Activated CD8-positive, alpha-beta memory T cell treated with anti-CD3 and anti-CD28 coated beads, Interleukin-2, amount 50 U/mL, for 24 hours (primary cell): ENCODE data around the gene C17orf67.
A peak's percentile ranks its signal among the peaks of the same experiment; 100 is the strongest.

Experiments
- DNase-seq: peaks from one replicate; pipeline ENCODE4 v3.0.0-alpha.2; 2020; ENCODE audit errors: extremely low read depth

C17orf67 gene

DNA sequence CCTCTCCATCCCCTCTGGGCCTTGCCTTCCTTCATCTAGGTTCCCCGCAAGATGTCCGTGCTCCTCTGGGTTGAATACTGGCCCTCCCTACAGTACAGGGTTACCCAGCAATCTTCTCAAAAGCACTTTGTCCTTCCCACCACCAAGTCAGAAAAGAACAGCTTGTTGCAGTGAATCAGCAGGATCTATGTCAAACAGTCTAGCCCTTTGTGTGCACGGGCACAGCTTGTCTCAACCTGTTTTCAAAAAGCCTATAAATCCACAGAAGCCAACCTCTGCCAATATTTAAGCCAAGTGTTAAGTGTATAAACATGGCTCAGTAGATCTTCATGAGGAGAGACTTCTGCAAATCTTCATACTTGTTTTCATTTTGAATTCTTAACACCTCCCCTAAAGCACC lies 25.2 kb downstream of the C17orf67 start:
- no peak for DNase-seq

DNA sequence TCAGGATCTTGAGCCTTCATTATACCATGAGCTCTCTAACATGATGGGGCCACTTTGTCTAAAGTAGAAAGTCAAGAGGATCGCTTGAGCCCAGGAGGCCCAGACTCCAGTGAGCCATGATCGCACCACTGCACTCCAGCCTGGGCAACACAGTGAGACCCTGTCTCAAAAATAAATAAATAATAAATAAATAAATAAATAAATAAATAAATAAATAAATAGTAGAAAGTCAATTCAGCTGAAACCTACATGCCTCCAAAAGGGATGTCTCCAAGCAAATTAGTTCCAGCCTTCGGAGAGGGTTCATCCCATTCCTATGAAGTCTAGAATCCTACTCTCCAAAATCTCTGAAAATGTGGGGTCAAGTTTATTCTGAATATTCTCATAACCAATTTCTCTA lies 26.0 kb downstream of the C17orf67 start:
- DNase-seq = no peak

DNA sequence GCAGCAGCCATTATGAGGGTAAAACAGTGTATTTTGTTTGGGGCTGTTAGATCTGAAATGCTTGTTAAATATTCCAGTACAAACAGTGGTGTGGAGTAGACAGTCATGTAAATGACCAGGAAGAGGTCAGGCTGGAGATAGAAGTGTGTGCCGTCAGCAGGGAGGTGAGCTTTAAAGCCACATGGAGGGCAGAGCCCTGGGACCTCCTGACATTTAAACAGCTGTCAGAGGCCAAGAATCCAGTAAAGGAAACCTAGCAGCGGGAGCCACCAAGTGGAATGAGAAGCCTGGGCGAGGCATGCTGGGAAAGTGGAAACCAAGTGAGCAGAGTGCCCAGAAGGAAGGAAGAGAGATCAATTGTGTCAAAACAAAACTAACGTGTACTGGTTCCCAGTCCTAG lies 26.8 kb downstream of the C17orf67 start:
- DNase-seq = no peak

DNA sequence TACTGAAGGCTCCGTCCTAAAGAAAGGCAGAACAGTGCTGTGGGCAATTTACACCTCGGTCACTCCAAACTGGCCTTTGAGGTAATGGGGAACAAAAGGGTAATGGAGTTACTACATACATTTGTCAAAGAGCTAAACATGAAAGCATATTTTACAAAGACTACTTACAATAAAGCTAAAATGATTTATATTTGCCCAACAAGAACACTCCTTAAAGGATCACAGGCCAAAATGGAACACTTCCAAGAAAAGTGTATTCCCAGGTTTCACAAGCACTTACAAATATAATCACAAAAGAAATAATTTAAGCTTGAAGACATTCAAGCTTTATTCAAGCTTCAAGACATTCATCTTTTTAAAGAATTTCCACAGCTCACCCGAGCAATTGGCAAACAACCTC lies 29.3 kb downstream of the C17orf67 start:
- DNase-seq = no peak

DNA sequence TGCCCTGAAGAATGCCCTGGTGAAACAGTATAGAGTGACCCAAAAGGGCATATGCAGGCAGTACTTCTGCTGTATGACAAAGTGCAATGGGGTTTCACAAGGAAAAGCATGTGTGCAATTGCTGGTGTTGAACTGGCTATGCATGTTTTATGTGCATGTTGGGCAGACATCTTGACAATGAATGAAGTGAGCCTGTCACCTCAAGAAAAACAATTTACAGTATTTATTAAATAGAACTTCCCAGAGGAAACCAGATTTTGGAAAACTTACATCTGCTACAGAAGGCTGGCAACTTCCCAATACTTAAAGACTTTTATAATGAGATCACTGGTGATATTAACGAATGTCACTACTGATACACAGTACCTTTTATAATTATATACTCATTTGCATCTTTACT lies 30.6 kb downstream of the C17orf67 start:
- no peak for DNase-seq

DNA sequence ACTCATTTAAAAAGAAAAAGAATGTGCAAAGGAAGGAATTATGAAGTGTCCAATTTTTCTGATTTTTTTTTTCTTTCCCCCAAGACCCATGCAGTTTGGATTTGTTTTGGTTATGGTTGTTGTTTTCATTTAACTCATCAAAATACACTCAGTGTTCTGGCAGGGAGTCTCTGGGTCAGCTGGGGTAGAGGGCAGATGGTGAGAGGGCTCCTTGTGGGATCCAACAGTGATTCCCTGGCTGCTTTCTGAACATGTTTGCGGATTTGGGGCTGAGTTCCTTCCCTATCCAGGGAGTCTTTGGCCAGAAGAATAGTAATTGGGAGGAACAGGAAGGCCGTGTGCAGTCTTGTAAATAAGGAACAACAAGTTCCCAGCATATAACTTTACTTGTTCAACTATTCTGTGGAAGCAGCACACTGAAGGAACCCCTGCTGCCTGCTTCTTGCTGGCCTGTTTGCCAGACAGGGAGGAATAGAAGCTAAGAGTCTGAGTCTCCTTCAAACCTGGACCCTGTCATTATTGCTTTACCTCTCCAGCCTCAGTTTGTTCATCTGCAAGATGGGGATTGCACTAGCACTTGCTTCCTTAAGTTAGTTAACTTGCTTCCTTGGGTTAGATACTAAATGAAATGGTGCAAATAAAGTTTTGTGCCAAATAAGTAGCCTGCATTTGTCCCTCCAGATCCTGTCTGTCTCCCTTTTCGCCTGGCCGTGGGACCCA lies 32.1 kb downstream of the C17orf67 start:
- DNase-seq = no peak

DNA sequence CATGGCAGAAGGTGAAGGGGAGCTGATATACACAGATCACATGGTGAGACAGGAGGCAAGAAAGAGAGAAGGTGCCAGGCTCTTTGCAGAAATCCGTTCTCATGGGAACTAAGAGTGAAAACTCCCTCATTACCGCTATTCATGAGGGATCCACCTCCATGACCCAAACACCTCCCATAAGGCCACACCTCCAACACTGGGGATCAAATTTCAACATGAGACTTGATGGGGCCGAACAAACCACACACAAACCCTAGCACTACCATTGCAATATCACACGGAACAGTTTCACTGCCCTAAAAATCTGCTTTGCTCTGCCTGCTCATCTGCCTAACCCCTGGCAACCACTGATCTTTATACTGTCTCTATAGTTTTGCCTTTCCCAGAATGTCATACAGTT lies 34.8 kb downstream of the C17orf67 start:
- no peak for DNase-seq

DNA sequence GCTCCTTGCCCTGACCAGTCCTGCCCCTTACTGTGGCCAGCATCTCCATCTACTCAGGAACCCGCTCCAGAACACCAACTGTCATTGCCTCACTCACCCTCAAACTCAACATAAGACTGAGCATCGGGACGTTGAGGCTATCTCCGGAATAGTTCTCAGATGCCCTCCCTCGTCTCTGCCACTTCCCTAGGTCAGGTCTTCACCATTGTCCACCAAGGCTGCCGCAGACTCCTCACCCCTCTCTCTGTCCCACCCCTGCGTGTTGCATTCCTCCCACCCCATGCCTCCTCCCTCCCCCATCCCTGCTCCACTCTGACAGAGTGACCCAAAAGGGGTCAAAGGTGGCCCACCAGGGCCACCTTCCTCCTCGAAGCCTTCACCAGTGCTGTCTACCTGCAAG lies 37.2 kb downstream of the C17orf67 start:
- no peak for DNase-seq

DNA sequence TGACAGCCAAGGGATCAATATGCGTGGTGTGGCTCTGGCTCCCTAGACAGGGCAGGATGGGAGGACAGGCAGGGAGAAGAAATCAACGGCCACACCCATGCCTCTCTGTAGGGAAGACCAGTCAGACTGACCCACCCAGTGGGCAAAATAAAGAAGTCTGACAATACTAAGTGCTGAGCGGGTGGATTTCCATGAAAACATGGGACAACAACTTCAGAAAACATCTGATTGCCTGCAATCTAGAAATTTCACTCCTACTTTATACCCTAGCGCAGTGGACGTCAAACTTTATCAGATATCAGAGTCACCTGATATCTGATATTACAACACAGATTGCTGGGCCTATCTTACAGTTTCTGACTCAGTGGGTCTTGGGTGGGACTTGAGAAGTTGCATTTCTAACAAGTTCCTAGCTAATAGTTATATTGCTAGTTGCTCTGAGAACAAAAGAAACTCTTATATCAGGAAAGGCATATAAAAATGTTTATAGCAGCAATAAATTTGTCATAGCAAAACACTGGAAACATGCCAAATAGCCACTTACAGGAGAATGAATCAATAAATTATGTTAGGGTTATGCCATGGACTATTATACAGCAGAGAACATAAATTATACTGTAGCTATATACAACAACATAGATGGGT lies 38.4 kb downstream of the C17orf67 start:
- no peak for DNase-seq

DNA sequence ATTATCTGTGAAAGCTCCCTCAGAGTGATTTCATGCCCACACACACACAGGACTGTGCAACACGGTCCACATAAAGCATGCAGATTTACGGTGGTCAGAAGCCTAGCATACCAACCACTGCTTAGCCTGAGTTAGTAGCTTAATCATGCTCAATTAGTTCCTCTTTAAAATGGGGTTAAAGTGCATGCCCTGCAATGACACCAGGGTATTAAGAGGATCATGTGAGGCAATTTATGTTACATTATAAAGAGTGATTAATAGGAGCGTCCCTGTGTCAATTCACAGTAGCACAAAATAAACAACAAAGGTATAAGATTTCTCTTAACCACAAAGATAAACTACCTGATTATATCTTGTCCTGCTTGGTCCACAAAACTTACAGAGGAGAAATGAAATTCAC lies 39.8 kb downstream of the C17orf67 start:
- DNase-seq = no peak

DNA sequence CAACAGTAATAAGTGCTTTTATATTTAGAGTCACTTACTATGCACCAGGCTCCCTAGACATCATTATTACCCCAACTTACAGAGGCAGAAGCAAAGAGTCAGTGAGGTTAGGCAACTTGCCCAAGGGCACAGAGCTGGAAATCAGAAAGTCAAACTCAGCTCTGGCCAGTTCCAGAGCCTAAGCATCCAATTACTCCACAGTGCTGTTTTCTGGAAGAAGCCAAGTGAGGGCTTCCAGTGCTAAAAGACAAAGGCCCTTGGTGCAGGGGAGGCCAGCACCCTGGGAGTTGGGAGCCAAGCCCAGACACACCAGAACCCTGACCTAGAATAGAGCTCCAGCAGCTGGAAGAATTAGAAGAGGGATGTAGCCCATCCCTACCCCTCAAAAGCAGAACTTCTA lies 40.2 kb downstream of the C17orf67 start:
- no peak for DNase-seq

DNA sequence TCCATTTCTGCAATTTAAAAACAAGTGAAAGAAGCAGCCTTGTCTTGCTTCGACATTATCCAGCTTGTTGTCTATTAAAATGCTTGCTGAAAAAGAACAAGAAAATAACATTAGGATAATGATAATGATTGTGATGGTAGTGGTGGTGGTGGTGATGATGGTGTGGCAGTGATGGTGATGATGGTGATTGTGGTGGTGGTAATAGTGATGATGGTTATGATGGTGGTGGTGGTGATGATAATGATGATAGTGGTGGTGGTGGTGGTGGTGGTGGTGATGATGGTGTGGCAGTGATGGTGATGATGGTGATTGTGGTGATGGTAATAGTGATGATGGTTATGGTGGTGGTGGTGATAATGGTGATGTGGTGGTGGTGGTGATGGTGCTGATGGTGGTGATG lies 41.5 kb downstream of the C17orf67 start:
- no peak for DNase-seq

DNA sequence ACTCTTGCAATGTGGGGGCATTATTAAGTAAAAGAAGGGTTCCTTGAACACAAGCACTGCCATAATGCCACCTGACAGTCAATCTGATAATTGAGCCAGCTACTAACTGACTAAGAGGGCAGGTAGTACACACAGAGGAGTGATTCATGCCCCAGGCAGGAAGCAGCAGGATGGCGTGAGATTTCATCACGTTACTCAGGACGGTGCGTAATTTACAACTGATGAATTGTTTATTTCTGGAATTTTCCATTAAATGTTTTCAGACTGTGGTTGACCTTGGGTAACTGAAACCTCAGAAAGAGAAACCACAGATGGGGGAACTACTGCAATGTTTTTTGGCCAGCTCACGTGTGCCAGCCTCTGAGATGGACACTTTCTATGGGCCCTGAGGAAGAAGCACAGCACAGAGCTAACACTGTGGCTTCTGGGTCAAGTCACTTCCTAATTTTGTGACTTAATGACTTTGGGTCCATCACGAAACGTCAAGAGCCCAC lies 46.7 kb downstream of the C17orf67 start:
- peak; percentile 40 for DNase-seq

DNA sequence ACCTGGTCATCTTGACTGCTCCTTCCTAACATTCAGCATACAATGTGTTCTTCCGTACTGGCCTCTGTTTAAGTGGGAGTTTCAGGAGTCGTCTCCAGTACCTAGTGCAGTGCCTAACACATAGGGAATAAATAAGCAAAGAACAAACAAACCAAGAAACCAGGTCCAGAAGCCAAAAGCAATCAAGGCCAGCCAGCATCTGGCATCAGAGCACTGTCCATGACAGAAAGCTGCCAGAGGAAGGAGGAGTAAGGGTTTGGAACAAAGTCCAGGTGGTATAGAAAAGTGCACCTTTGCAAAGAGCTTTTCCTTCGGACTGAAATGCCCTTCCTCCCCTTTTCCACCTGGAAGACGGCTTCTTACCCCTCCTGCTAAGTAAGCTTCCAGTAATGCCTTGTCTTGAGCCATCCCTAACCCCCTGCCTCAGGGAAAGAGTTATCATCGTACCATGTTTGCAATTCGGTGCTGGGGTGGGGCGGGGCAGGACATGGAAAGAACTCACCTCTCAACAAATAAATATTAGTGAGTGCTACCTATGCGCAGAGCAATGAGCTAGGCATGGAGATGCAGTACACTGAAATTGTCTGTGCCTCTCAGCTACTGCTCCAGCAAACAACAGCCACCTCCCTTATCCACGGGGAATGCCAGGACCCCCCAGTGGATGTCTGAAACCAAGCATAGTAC lies 47.6 kb downstream of the C17orf67 start:
- no peak for DNase-seq

DNA sequence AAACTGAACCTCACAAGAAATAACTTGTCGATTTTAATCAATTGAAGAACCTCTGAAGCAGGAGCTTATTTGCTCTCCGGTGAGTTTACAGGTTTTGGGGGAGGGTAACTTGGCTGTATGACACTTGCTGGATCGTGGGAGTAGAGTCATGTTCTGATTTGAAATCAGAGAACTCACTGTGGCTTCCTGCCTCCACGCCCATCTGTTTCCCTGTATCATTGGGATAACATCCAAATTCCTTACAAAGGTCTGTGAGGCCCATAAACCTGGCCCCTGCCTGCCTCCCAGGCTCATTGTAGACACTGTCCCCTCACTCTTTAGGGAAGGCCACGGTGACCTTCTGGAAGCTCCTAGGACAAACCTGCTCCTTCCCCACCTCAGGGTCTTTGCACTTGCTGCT lies 48.3 kb downstream of the C17orf67 start:
- no peak for DNase-seq

DNA sequence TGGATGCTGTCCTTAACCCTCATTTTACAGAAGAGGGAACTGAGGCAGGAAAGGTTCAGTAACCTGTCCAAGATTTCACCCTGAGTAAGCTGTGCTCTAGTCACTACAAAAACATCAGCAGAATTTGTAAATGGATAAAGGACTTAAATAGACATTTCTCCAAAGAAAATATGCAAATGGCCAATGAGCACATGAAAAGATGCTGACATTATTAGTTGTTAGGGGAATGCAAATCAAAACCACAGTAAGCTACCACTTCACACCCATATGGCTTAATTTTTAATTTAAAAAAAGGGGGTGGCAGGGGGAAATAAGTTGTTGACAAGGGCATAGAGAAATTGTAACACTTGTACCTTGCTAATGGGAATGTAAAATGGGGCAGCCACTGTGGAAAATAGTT lies 51.4 kb downstream of the C17orf67 start:
- DNase-seq = no peak

DNA sequence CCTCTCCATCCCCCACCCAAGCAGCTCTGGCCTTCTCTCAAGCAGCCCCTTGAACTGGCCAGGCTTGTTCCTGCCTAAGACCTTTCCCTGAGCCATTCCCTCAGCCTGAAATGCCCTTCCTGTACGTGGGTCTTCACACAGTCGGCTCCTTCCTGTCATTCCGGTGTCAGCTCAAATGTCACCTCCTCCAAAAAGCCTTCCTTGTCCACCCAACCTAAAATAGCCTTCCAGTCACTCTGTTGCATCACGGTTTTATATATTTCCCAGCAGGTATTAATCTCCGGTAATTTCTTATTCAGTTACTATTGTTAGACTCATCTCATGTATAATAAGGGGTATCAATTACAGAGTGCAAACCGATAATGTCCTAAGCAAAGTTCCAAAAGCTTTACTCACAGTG lies 51.8 kb downstream of the C17orf67 start:
- DNase-seq = no peak

DNA sequence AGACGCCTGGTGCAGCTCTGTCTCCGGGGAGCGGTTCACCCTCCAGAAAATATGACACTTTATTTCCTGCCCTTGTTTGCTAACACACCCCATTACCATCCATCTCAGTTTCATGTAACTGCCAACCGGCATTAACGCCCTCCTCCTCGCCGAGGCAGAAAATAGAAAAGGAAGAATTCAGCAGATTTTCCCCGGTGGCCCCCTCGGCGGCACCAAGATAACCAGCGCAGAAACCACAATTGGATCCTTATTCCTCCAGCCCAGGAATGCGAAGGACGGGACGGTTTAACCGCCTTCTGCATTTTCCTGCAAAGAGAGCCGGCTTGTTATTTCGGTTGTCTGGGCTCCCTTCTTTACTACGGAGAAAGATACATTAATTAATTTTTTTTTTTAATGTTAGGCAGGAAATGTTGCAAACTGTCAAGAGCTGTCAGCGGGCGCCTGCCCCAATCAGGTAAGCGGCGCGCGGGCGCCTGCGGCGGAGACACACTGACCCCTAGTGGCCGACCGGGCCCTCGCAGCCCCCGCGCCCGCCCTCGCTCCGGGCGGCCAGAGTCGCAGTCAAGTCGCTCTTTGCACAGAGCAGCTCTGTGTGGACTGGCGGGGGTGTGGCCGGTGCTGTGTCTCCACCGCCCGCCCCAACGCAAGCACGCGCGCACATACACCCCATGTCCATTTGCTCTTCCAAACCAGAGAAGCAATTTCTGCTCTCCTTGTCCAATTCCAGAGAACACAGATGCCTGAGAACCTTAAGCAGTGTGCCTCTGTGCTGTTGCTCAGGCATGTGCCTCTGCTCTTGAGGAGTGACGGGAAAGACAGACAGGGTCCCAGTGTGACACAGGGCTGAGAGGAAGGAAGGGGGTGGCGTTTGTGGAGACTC lies 53.6 kb downstream of the C17orf67 start:
- peak; percentile 59 for DNase-seq

DNA sequence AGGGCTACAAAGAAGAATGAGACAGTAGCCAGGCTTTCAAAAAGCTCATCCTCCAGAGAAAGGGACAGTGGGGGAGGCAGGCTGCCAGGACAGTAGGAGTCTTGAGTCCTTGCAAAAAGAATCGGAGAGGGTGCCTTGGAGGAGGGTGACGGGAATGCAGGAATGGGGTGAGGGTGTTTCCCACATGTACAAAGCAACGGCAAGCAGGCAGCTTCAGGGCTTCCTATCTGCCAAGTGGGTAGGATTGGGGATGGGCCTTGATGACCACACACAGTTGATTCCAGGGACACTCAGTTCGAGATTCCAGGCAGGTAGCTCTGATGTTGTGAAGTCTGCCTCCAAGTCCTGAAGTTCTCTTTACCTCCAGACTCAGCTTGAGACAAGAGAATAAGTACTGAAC lies 54.4 kb downstream of the C17orf67 start:
- no peak for DNase-seq

DNA sequence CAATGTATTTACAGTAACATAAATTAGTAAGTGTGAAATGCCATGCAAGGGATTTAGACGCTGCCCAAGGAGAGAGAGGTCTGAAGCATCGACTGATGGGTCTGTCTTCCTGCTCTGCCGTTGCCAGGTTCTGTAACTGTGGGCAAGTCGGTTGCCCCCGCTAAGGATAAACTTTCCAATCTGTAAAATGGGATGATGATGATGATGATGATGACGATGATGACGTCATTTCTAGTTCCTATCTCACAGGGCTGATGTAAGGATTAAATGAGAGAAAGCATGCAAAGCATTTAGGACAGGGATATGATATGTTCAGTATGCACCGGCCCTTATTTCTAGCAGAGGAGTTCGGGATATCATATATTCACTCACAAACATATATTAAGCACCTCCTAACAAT lies 54.8 kb downstream of the C17orf67 start:
- no peak for DNase-seq

DNA sequence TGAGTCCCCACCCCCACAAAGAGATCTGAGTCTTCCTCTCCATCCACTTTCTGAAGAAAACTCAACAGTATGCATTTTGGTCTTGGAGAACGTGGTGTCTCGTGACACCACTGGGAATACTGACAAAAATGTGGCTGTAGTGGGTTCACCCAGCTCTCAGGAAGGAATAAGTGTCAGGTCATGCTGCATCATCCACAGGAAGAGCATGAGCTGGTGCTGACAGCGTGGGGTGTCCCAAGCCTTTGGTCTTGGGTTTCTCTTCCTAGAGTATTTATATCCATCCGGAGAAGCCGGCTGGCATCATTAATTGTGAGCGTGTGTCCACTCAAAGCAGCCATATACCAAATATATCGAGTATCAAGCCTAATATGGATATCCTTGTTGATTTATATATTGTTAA lies 55.9 kb downstream of the C17orf67 start:
- no peak for DNase-seq

DNA sequence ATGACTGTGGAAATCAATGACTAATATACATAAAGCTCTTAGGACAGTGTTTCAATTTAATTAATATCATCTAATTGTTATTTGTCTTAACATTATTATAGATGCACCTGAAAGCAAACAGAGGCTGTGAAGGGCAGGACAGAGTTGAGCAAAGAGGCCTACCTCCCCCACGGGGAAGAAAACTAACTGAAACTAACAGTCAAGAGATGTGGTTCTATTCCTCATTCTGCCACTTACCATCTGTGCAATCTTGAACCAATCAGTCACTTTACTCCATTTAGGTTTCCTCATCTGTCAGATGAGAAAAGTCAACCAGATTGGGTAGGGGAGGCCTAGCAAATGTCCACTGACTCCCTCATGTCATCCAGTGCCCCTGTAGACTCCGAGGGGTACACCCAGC lies 59.1 kb downstream of the C17orf67 start:
- no peak for DNase-seq
